Right ventricle myocardium inferior (tissue), 1 donor: ENCODE measurements around the gene CCR1. TPM values are rescaled to one million over a fixed set of nuclear protein-coding genes. Genes with fewer than 3 reads are reported as not detected.
"Not testable (repeated sequence)": the region's sequence is repeated elsewhere in the genome, so short reads cannot be mapped to it uniquely, and the experiment has no call there.

ENCODE experiments used
- ATAC-seq: fragments of 200-7000 bp; cut with Tn5 transposase; one replicate; pipeline ENCODE4 v1.9.1; 2020; ENCODE audit warnings: mild to moderate bottlenecking, moderate library complexity
- DNase-seq: peaks from one replicate; pipeline ENCODE4 v3.0.0; 2021; ENCODE audit errors: missing footprints
- intact Hi-C: fragments of 100-400 bp; cut with DNase I; formaldehyde crosslinking; loops from one replicate; pipeline ENCODE4 v1.11.0; 2022
- total RNA-seq: library from RNA; stranded (reverse); fragmentation: NEBNext Ultra II Directional; extraction: Animal tissue kit (Norgen Biotek cat#: 25700); gene quantifications from one replicate; pipeline ENCODE4 v1.2.1, GENCODE V29; 2021
- donor health status: DM: no; HTN: yes; CAD: no; lungs with severe emphysema.

Gene CCR1
- total RNA-seq, 1 donor from 2014 or later, result 3.8 TPM

DNA sequence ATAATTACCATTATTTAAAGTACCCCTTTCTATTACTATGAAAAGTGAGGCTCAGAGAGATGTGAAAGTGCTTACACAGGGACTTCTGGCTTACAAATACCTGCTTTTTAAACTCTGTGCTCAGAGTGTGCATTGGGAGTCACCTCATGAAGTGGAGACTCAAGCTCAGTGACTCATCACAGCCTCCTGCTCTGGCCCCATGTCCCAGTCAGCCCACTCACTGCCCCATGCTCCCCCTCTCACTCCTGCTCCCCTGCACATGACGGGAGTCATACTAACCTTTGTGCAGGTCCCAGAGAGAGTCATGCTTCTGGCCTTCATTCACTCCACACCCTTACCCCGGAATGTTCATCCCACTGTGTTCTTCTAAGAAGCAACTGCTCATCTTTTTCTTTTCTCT is 20.2 kb downstream of the CCR1 start:
- no peak for ATAC-seq
- DNase-seq, result no peak
- intact Hi-C loops, result no loop called here

DNA sequence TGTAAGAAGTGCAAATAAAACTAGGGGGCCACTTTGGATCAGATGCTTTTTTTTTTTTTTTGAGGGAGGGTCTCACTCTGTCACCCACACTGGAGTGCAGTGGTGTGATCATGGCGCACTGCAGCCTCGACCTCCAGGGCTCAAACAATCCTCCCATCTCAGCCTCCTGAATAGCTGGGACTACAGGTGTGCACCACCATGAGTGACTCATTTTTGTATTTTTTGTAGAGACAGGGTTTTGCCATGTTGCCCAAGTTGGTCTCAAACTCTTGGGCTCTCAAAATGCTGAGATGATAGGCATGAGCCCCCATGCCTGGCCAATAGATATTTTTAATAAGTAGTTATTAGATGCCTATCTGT is 20.8 kb downstream of the CCR1 start:
- DNase-seq (no peak), ATAC-seq (no peak)
- intact Hi-C loops, result no loop called here

DNA sequence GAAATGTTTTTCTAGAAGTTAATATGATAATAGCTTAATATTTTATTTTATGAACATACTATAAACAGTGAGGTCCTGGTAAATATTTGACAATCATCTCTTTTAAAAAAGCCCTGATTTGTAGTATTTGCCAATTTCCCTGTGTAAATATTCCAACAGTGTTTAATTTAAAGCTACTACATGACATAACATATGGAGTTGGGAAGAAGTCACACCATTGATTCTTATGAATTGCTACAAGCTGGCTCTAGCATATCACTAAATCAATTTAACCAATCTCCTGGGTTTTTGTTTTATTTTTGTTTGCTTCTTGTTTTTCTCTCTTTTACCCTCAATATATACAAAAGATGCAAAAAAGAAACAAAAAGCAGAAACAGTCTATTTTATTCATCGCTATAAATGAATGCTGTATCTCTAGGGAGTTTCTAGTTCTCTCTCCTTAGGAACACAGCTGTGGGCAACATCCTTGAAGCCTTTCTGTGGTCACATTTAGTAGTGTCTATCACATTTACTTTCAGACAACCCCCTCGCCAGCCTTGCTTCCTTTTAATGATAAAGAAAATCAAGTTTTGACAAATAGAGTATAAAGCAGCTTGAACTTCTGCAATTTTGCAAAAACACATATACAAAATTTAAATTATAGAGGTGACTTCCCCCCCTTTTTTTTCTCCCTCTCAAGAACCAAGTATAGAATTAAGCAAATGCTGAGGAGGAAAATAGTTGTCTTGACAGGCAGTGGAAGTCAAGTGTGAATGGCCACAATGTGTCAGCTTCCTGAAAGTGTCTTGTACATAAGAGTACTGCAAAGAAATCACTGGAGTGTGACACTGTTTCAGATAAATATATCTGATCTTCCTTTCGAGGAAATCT is 21.4 kb downstream of the CCR1 start:
- ATAC-seq, result no peak
- intact Hi-C loops, result no loop called here
- no peak for DNase-seq

DNA sequence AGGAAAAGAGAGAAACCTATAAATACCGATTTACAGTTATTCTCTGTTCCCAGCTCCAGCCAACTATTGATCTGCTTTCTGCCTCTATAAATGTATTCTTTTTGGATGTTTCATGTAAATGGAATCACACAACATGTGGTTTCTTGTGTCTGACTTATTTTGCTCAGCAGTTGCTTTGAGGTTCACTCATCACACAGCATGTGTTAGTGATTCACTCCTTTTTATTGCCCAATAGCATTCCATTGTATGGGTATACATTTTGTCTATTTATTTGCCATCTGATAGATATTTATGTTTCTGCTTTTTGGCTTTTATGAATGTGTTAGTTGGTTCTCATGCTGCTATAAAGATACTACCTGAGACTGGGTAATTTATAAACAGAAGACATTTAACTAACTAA is 23.6 kb downstream of the CCR1 start:
- intact Hi-C loops, result no loop called here
- no peak for DNase-seq

DNA sequence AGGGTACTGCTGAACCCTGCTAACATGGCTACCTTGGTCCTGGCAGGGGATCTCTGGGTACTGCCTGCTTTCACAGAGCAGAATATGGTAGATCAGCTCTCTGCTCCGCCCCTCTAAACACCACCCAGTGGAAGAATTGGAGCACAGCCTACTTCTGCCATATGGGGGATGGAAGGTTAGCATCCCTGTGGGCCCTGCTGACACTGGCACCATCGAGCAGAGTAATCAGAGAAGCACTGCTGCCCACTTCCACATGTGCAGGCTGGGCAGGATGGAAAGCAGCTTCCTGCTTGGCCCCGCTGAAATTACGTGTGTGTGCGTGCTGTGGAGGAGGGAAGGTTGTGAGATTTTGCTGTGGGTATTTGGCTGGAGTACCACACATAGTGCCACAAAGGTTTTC is 24.8 kb downstream of the CCR1 start:
- intact Hi-C loops, result no loop called here
- ATAC-seq (peak; percentile 52), DNase-seq (peak; percentile 67)

More for the DNA sequence above, 23.6 kb downstream of the CCR1 start:
- no peak for ATAC-seq

DNA sequence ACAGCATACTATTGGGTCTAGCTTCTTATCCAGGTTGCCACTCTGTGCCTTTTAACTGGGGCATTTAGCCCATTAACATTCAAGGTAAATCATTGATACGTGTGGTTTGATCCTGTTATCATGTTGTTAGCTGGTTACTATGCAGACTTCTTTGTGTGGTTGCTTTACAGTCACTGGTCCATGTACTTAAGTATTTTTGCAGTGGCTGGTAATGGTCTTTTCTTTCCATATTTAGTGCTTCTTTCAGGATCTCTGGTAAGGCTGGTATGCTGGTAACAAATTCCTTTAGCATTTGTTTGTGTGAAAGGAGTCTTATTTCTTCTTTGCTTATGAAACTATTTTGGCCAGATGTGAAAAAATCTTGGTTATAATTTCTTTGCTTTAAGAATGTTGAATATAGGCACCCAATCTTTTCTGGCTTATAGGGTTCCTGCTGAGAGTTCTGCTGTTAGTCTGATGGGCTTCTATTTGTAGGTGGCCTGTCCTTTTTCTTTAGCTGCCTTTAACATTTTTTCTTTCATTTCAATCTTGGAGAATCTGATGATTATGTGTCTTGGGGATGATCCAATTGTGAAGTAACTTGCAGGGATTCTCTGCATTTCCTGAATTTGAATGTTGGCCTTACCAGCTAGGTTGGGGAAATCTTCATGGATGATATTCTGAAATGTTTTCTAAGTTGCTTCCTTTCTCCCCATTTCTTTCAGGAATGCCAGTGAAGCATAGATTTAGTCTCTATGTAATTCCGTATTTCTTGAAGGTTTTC is 39.3 kb downstream of the CCR1 start:
- ATAC-seq (no peak), DNase-seq (no peak)
- intact Hi-C loops, result no loop called here

DNA sequence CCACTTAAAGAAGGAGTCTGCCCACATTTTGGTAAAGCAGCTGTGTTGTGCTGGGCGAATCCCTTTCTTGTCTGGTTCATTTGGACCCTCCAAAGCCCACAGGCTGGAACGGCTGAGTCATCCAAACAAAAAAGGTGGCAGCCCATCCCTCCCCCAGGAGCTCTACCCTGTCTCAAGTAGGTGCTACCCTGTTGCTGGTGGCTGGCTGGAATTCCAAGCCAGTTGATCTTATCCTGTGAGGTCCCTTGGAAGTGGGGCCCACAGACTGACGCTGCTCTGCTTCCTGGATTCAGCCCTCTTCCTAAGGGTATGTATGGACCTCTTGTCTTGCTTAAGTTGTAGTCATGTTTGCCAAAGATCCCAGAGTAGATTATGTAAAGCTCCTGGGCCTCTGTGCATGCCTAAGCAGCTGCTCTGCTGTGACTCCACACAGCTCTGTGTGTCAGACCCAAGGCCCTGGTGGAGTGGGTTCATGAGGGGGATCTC is 44.5 kb downstream of the CCR1 start:
- ATAC-seq (no peak), DNase-seq (no peak)
- intact Hi-C loops, result no loop called here

DNA sequence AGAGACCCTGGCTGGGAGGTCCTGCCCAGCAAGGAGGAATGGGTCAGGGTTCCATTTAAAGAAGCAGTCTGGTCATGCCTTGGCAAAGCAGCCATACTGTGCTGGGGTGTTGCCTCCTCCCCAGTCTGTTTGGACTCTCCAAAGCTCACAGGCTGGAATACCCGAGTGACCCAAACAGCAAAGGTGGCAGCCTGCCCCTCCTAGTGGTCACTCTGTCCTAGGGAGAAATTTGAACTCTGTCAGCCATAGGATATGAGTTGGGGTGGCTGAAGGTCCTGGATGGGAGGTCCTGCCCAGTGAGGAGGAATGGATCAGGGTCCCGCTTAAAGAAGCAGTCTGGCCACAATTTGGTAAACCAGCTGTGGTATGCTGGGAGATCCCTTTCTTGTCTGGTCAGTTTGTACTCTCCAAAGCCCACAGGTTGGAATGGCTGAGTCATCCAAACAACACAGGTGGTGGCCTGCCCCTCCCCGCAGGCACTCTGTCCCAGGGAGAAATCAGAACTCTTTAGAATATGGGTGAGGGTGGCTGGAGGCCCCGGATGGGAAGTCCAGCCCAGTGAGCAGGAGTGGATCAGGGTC is 45.0 kb downstream of the CCR1 start:
- no peak for DNase-seq
- no peak for ATAC-seq
- intact Hi-C loops, result no loop called here

DNA sequence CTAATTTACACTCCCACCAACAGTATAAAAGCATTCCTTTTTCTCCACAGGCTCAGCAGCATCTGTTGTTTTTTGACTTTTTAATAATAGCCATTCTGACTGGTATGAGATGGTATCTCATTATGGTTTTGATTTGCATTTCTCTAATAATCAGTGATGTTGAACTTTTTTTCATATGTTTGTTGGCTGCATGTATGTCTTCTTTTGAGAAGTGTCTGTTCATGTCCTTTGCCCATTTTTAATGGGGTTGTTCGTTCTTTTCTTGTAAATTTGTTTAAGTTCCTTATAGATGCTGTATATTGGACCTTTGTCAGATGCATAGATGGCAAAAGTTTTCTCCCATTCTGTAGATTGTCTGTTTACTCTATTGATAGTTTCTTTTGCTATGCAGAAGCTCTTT is 50.4 kb downstream of the CCR1 start:
- ATAC-seq, DNase-seq, intact Hi-C loops: not testable (repeated sequence)

DNA sequence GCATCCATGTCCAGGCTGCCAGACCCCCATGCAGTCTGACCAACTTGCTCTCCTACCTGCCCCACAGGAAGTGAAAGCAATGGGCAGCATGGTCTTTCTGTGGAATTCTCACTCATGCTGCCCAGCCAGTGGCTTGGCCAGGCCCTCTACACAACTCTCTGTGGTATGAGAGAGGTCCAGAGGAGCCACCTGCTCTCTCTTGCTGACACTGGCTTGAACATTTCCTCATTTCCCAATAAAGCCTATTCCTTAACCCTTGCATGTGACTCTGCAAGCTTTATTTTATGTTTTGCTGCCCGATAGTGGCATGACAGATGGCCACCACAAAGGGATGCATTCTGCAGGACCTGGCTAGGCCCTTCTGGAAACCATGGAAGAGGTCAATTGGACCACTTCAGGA is 53.8 kb downstream of the CCR1 start:
- DNase-seq (no peak), ATAC-seq (no peak)
- intact Hi-C loops, result no loop called here

Other genes with a start within 250 kb of the CCR1 start
- gene FYCO1, start 212.5 kb downstream of the CCR1 start, total RNA-seq, result 107 TPM
- gene XCR1, start 180.8 kb downstream of the CCR1 start, total RNA-seq, result not detected
- not detected for gene CCR3, start 34.1 kb upstream of the CCR1 start, total RNA-seq
- gene CCR2, start 145.8 kb upstream of the CCR1 start, total RNA-seq, result 0.89 TPM
- gene CCR5, start 162.6 kb upstream of the CCR1 start, total RNA-seq, result 0.49 TPM
- 1.2 TPM for gene CCRL2, start 198.9 kb upstream of the CCR1 start, total RNA-seq